Activated naive CD8-positive, alpha-beta T cell treated with anti-CD3 and anti-CD28 coated beads, Interleukin-2, amount 50 U/mL, for 16 hours (primary cell): ENCODE measurements around the gene CAMK2A.

ENCODE experiments used
- DNase-seq: peaks from one replicate; pipeline ENCODE4 v3.0.0-alpha.2; 2020; ENCODE audit warnings: low read depth, low spot score

CAMK2A gene

DNA sequence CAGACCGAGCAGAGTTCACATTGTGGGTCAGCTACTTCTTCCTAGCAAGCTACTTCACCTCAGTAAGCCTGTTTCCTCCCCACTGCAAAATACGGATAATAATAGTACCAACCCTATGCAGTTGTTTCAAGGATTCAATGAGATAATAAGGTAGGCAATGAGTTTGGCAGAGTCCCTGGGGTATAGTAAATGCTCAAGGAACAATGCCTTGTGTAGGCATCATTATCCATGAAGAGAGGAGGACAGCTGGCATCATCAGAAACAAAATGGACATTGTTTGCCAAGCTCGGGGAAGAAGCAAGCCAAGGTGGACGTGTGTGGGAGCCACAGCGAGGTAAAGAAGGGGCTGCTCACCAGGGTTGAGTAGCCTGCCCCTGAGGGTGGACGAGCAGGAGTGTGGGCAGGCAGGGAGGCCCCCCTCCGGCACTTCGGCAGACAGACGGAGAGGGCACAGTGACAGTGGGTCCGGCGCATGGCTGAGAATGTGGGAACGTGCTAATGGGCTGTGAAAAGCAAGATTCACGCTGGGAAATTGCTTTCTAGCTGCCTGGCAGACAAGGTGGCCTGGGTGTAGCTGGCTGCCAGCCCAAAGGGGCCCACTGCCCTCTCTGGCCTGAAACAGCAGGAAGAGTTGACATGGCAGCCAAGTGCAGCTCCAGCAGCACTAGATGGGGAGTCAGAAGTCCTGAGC, 10.1 kb downstream of the CAMK2A start:
- no peak for DNase-seq

DNA sequence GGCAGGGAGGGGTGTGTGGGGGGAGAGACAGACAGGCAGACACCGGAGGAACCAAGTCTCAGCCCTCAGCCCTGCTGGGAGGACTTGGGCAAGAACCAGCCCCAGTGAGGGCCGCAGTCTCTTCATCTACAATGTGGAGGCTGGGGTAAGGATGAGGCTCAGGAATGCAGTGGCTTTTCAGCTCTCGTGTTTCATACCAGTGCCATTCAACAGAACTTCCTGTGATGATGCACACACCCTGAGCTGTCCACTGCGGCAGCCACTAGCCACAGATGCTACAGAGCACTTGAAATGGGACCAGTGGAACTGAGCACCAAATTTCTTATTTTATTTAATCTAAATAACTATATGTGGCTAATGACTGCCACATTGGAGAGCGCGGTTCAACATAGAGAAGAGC, 10.7 kb downstream of the CAMK2A start:
- no peak for DNase-seq

DNA sequence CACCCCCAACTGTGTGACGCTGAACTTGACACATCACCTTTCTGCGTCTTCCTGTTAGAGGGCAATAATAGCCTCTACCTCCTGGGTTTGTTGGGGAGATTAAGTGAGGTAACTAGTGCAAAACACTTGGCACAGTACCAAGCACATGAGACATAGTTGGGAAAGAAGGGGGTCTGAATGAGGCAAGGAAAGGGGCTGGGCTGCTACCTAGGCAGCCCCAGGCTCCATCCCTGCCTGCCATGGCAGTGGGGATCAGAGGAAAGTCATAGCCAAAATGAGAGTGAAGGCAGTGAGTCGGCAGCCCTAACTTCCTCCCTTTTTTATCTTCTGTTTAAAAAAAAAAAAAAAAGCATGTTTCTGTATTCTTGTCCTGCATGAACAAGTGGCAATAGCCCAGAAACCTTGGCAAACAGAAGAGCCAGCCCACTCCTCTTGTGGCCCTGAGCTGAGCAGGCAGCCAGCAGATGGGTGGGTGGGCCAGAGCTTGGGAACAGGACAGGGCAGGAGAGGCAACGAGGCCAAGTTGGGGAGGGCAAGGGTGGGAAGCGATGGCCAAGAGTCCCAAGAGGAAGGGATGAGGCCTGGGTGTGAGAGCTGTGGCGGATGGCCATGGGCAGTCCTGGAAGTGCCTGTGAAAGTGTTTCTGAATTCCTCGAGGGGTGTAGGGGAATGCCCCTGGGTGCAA, 11.4 kb downstream of the CAMK2A start:
- DNase-seq, result no peak

DNA sequence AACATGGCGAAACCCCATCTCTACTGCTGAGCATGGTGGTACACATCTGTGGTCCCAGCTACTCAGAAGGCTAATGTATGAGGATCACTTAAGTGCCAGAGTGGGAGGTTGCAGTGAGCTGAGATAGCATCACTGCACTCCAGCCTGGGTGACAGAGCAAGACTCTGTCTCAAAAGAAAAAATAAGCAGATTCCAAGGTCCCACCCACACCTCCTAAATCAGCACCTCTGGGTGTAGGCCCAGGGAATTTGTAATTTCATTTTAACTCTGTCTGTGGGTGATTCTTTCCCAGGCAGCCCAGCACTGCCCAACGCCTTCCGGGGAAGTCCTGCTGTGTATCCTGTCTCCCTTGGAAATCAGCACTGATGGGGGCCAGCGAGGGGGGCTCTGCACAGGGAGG, 12.5 kb downstream of the CAMK2A start:
- DNase-seq, result no peak

DNA sequence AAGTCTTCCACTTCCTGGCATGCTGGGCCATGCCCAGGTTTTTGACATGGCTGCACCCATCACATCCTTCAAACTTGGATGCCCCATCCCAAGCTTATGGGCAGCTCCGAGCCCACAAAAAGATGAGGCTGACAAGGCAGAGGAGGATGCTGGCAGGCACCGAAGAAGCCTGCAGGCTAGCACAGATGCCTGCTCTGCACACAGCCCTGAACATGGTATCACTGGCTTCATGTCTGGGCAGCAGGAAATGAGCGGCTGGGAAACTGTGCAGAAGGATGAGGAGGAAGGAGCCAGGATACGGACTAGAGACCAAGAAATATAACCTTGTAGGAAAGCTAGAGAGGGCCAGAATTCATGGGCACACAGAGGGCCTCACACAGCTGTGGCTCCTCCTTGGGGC, 14.8 kb downstream of the CAMK2A start:
- DNase-seq, result no peak

DNA sequence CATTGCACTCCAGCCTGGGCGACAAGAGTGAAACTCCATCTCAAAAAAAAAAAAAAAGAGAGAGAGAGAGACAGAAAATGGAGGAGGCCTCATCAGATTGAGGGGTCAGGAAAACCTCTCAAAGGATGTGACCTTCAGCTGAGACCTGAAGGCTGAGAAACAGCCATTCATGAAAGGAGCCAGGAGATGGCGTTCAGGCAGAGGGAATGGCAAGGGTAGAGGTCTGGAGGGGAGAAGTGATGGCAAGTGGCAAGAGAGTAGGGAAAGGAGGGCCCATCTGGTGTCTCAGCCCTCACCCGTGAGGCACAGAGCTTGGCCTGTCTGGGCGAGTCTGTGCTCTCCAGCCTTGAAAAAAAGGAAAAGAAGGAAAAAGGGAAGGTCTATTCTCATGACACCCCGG, 17.0 kb downstream of the CAMK2A start:
- DNase-seq, result no peak

DNA sequence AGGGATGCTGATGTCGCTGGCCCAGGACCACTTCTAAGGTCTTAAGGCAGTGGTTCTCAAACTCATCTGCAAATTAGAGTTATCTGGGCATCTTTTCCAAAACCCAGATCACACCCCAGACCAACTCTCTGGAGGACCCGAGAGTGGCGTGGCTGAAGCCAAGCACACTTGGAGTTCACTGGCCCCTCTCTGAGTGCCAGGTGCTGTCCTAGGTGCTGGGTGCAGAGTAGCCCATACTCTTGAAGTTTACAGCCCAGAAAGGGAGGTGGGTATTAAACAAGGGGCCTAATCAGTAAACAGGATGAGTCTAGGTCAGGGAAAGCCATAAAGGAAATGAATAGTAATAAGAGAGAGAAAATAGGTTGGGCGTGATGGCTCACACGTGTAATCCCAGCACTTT, 17.6 kb downstream of the CAMK2A start:
- no peak for DNase-seq

DNA sequence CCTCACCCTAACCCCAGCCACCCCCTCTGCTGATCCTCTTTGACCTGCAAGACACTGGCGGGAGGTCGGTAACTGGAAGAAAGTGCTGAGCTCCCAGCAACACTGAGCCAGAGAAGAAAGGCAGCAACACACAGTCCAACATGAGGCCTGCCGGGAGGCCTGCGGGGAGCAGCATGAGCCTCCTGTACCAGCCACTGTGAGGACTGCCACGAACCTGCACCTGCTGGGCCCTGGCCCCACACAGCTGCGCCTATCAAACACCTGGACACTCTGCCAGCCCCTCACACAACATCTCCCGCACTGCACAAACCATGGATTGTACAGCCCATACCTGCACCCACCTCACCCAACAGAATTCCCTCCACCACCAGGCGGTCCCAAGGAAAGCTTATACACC, 18.3 kb downstream of the CAMK2A start:
- no peak for DNase-seq

DNA sequence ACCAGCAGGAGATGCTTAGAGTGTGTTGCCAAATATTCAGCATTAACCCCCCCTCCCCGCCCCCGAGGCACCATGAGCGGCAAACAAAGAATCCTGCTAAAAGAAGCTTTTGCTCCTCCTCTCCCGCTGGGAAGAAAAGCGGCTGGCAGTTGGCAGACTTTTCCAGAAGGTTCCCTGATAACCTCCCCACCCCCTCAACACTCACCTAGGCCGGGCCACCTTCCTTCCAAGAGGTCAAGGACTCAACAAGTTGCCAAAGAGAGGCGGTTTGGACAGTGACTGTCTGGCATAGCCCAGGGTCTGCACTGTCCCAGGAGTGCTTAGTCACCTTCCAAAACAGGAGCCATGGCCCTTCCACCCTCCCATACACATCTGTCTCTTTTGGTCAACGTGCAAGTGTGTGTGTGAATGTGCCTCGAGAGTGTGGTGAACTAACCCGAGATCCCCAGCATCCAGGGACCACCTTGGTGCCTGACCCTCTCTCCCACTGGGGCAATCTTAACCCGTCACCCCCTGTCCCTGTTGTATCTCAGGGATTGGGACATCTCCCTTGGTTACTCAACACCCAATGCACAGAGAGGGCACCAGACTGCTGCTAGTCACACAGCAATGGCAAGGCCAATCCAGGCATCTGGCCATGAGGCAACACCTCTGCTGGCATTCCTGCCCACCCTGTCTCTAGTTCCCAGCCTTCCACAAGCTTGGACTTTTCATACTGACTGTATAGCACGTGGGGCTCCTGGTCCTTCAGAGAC, 18.9 kb downstream of the CAMK2A start:
- DNase-seq, result no peak

DNA sequence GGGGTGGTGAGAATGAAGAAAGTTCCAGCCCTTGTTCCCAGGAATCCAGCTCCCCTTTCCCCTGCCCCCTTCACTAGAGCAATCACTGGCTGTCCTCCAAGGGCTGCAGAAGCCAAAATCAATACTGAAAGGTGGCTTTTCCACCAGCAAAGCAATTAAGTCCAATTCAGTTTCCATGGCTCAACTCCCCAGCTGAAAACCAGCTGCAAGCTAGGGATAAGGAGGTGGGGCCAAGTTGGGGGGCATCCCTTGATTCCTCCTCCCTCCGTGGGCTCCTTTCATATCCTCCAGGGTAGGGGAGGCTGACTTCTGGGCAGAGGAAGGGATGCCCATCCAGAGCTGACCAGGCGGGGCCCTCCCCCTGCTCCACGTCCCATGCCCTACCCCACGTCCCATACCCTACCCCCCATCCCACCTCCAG, 22.7 kb downstream of the CAMK2A start:
- DNase-seq, result no peak

DNA sequence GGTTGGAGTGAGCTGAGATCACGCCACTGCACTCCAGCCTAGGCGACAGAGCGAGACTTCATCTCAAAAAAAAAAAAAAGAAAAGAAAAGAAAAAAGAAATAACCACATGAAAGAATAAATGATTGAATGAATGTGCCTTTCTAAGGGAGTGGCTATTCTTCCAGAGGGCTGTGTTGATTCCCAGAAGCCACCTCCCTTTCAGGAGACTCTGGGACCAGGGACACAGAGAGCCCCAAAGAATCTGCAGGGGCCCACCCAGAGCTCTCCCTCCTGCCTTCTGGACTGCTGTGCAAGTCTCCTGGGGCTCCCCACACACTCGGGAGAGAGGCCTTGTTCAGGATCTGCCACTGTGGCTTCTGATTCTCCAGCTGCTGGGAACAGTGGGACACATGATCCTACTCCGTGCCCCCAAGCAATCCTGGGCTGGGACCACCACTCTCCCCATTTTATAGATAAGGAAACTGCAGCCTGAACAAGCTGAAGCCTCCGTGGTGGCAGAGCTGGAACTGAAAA, 23.6 kb downstream of the CAMK2A start:
- DNase-seq, result no peak

DNA sequence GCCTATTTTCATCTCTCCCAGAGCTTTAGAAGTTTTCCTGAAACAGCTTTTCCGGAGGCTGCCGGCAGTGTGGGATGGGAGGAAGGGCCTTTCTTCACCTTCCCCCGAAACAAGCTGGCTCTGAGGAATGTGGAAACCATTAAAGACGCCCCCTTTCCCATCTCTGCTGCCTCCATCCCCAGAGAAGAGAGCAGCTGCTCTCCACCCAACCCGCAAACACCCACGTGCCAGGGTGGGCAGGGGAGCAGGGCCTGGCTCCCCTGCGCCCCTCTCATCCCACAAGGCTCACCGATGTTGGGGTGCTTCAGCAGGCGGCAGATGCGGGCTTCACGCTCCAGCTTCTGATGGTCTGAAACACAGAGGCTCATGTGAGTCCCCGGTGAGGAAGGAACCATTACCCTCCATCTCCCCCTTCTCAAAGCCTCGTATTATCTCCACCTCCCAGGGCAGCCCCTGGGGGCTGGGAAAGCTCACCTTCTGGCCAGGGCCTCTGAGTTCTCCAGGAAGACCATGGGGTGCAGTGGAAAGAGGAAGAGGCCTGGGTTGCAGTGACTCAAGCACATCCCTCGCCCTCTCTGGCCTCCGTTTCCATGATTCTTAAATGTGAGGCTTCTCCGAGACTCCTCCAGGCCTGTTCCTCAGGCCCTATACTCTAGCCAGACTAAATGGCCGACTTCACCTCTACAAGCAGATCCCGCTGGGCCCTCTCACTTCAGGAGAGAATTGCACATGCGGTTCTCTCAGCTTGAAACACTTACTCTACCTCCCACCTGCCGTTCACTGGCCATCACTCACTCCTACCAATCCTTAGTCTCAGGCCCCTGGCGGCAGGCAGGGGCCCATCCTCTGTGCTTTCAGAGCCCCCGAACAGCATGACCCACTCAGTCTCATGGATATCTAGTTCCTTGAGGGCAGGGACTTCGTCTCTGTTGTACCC, 24.6 kb downstream of the CAMK2A start:
- no peak for DNase-seq

DNA sequence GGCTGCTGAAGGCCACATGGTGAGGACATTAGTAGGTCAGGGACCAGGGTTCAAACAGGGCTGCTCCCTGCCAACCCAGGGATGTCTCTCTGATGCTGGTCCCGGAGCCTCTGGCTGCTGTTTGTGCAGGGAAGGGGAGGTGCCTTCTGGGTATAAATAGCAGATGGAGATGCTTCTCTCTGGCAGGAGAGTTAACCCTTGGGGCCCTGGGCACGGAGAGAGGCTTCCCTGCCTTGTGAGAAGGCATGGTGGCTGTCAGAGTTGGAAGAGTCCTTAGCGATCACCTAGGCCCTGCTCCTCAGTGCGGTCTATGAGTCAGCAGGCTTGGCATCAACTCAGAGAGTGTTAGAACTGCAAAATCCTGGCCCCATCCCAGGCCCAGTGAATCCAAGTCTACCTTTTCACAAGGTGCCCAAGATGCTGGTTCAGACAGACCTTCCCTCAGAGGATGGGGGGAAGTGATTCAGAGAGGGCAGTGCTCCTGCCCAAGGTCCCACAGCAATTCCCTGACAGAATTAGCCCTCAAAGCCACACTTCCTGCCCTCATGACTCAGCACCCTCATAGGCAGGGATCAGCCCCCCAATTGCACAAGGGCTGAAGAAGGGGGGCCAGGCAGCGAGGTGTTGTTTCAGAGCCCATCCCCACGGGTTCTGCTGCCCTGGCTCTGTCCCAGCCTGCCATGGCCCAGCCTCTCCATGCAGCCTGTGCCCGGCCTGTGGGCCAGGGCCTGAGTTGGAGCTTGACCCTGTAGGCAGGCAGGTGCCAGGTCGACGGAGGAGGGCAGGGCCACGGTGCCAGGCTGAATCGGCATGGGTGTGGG, 25.6 kb downstream of the CAMK2A start:
- DNase-seq, result no peak

DNA sequence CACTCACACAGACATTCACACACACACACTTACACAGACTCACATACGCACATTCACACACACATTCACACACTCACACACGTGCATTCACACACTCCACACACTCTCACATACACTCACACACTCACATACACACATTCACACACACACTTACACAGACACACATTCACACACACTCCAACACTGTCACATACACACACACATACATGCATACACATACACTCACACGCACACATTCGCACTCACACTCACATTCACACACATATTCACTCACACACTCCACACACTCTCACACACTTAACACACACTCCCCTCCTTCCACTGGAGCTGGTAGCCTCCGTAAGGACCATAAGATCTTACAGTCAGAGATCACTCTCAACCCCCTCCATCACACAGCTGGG, 26.2 kb downstream of the CAMK2A start:
- no peak for DNase-seq

DNA sequence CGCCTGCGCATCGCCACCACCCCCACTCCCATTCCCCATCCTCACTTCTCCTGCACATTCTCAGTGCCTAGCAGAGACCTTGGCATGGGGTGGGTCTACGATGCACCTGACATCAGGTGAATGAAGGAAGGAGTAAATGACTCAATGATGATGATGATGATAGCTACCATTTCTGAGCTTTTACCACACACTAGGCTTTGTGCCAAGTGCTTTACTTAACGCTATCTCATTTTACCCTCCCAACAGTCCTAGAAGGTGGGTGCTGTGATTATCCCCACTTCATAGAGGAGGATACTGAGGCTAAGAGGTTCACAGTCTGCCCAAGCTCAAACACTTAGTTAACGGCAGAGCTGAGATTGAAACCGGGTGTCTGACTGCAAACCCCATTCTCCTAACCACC, 27.1 kb downstream of the CAMK2A start:
- DNase-seq, result no peak

DNA sequence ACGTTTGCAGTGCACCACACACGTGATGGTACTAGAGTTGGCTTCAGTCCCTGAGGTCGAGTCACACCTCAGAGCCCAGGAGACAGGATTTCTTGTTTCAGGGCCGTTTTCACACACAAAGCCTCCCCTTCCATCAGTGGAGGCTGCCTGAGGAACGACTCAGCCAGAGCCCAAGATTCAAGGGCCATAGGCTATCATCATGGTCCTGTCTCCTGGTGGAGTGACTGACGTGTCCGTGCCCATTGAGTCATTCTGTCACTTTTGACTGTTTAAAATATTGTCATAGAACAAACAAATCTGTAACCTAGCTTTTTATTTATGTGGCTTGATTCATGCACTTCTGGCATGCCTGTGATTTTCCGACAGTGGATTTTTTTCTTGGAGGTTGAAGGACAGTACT, 28.3 kb downstream of the CAMK2A start:
- no peak for DNase-seq

DNA sequence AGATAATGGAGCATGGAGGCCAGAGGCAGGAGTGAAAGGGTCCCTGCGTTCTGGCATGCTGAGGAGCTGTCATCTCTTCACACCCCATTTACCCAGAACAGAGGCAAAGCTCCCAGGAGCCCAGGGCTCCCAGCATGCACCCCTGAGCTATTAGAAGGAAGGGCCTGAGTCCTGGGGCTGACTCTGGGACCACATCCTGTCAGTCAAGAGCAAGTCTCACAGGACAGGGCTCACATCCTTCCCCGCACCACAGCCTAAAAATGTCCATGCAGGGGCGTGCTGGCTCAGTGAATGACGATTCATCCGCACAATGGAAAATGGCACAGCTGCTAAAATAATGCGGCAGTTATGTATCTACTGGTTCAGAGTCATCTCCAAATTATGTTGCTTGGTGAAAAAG, 31.4 kb downstream of the CAMK2A start:
- no peak for DNase-seq

DNA sequence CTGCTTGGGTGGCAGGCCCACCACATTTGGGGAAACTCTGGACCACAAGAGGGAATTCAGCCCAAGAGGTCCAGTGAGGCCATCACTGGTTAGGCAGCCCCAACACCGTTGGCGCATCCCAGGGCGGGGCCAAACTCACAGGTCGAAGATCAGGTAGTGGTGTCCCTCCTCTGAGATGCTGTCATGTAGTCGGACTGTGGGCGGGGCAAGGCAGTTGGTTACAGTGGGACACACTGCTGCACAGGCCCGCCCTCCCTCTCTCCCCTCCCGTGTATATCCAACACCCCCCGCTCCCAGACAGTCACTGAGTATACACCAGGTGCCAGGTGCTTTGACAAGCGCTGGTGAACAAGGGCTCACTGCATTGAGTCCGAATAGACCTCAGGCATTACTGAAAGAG, 32.1 kb downstream of the CAMK2A start:
- no peak for DNase-seq

DNA sequence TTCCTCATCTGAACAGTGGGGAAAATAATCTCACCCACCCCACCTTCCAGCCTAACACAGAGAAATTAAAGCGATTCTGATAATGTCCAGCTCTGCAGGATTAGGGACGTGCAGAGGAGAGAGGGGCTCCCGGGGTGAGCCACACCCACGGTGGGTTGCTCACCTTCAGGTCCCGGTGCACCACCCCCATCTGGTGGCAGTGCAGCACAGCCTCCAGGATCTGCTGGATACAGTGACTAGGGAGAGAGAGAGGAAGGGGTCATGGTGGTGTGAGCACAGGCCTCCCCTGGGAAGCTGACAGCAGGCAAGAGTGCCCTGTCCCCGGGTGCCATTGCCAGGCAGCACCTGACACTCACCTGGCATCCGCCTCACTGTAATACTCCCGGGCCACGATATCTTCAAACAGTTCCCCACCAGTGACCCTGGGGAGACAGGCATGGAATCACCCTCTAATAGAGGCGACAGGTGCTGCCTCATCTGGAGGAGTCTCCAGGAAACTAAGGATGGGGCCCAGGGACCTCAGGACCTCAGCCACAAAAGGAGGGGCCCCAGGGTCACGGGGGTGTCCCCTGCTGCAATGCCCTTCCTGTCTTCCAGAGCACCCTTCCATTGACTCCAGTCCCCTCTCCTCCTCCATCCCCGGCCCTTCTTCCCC, 33.0 kb downstream of the CAMK2A start:
- DNase-seq, result no peak
